22Rv1 (cell line): ENCODE results near the gene CAVIN4.

Source experiments
- ZFX ChIP-seq: fragments of 450-650 bp; IDR thresholded peaks from 2 replicates; pipeline ENCODE4 v1.6.1; 2017; ENCODE audit warnings: antibody characterized with exemption, borderline replicate concordance
- TF ChIP-seq, protein P1 (sequence below): fragments of 450-650 bp; IDR thresholded peaks from 2 replicates; pipeline ENCODE4 v1.5.1; 2017; ENCODE audit warnings: mild to moderate bottlenecking

- TF ChIP-seq ZFX = no peak
- TF ChIP-seq, protein P1, sequence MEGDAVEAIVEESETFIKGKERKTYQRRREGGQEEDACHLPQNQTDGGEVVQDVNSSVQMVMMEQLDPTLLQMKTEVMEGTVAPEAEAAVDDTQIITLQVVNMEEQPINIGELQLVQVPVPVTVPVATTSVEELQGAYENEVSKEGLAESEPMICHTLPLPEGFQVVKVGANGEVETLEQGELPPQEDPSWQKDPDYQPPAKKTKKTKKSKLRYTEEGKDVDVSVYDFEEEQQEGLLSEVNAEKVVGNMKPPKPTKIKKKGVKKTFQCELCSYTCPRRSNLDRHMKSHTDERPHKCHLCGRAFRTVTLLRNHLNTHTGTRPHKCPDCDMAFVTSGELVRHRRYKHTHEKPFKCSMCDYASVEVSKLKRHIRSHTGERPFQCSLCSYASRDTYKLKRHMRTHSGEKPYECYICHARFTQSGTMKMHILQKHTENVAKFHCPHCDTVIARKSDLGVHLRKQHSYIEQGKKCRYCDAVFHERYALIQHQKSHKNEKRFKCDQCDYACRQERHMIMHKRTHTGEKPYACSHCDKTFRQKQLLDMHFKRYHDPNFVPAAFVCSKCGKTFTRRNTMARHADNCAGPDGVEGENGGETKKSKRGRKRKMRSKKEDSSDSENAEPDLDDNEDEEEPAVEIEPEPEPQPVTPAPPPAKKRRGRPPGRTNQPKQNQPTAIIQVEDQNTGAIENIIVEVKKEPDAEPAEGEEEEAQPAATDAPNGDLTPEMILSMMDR = no peak
These were observed 13.9 kb downstream of the CAVIN4 start for GRCh38 chr9:100591639-100592412.
